Activated CD8-positive, alpha-beta memory T cell treated with anti-CD3 and anti-CD28 coated beads, Interleukin-2, amount 50 U/mL, for 48 hours (primary cell): ENCODE data around the gene TMCO1.
"Not testable (repeated sequence)": the region's sequence is repeated elsewhere in the genome, so short reads cannot be mapped to it uniquely, and the experiment has no call there.

Experiments
- DNase-seq: peaks from one replicate; pipeline ENCODE4 v3.0.0-alpha.2; 2020

The TMCO1 gene

GRCh38 chr1:165744913-165745312 is 23.8 kb downstream of the TMCO1 start:
- DNase-seq, result not testable (repeated sequence)

- DNase-seq, result no peak
Measured at GRCh38 chr1:165742194-165742593, 26.5 kb downstream of the TMCO1 start.

- no peak for DNase-seq
Measured at GRCh38 chr1:165738794-165739193, 29.9 kb downstream of the TMCO1 start.

- DNase-seq, result no peak
Measured at GRCh38 chr1:165737196-165737595, 31.5 kb downstream of the TMCO1 start.

- no peak for DNase-seq
Measured at GRCh38 chr1:165734906-165735305, 33.8 kb downstream of the TMCO1 start.

DNA sequence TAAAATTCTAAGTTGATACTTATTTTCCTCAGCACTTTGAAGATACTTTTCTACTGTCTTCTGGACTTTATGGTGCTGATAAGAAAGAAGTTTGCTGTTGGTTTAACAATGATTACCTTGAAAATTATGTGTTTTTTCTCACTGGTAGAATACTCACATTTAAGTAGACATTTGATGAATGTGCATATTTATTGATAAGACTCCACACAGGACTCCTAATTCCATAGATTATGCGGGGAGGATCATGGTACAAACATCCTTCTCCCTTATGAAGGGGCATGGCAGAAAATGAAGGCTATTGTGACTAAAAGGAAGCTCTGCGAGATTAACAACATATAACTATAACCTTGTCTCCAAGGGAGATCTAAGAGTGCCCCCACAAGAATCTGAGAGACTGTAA is 41.8 kb downstream of the TMCO1 start:
- DNase-seq, result no peak

DNA sequence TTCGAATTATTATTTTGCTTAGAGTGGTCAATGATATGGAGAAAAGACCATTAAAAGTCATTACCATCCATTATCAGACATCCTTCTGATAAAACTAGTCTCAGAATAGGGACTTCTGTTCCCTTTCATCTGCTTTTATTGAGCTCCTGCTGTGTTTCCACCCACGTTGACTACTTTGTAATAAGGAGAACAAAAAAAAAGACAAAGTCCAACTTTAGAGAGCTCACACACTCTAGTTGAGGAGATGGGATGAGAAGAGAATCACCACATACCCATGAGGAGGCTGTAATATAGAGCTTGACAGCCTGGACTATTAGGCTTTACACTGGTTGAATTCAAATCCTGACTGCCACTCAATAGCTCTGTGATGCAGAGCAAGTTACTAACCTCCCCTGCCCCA is 42.5 kb downstream of the TMCO1 start:
- no peak for DNase-seq

- DNase-seq, result no peak
Measured at GRCh38 chr1:165717918-165718515, 50.7 kb downstream of the TMCO1 start.

GRCh38 chr1:165716265-165717051 is 52.2 kb downstream of the TMCO1 start:
- DNase-seq, result not testable (repeated sequence)

- no peak for DNase-seq
Measured at GRCh38 chr1:165712764-165713163, 55.9 kb downstream of the TMCO1 start.

DNA sequence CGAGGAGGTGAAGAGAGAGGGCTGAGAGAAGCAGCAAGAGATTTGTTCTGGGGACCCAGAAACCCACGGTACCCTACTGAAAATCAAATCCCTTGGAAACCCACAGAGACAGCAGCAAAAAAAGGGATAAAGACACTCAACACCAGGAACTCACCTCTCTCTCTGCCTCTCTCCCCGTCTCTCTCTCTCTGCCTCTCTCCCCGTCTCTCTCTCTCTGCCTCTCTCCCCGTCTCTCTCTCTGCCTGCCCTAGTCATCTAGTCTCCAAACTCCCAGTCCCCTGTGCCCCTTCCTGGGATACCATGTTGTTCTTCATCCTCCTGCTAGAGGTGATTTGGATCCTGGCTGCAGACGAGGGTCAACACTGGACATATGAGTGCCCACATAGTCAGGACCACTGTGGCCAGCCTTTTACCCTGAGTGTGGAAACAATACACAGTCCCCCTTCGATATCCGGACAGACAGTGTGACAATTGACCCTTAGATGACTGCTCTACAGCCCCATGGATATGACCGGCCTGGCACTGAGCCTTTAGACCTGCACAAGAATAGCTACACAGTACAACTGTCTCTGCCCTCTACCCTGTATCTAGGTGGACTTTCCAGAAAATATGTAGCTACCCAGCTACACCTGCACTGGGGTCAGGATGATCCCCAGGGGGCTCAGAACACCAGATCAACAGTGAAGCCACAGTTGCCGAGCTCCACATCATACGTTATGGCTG is 60.5 kb downstream of the TMCO1 start:
- no peak for DNase-seq

GRCh38 chr1:165703648-165704047 is 65.0 kb downstream of the TMCO1 start:
- no peak for DNase-seq

DNA sequence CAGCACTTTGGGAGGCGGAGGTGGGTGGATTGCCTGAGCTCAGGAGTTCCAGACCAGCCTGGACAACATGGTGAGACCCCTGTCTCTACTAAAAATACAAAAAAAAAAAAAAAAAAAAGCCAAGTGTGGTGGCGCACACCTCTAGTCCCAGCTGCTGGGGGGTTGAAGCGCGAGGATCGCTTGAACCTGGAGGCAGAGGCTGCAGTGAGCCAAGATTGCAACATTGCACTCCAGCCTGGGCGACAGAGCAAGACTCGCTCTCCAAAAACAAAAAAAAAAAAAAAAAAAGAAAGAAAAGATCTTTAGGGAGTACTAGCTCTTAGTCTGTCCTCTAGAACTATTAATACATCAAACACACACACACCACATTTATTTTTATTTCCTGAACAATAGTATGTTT is 66.7 kb downstream of the TMCO1 start:
- not testable (repeated sequence) for DNase-seq

DNA sequence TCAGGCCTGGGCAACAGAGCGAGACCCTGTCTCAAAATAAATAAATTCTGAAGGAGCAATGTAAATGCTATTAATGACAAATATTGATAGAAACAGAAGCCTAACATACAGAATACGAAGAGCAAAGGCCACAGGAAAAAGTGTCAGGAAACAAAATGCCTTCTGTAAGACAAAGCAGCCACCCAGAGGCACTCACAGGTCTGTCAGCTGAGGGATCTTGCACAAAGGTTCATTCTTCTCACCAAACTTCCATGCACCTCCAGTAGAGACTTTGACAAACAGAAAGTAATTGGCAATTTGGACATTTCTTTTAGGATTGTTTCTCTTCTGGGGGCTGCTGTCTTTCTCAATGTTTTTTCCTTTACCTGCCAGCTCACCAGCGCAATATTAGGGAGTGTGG is 69.1 kb downstream of the TMCO1 start:
- DNase-seq, result no peak

- no peak for DNase-seq
Measured at GRCh38 chr1:165698761-165699052, 70.0 kb downstream of the TMCO1 start.

GRCh38 chr1:165697881-165698760 is 70.5 kb downstream of the TMCO1 start, which contains the start of gene ALDH9A1:
Gene ALDH9A1 (minus strand): TSS chr1:165698562. CDS start chr1:165698558, 4 bp downstream.
- peak; percentile 93 for DNase-seq

- DNase-seq, result no peak
Measured at GRCh38 chr1:165697491-165697880, 71.2 kb downstream of the TMCO1 start.

DNA sequence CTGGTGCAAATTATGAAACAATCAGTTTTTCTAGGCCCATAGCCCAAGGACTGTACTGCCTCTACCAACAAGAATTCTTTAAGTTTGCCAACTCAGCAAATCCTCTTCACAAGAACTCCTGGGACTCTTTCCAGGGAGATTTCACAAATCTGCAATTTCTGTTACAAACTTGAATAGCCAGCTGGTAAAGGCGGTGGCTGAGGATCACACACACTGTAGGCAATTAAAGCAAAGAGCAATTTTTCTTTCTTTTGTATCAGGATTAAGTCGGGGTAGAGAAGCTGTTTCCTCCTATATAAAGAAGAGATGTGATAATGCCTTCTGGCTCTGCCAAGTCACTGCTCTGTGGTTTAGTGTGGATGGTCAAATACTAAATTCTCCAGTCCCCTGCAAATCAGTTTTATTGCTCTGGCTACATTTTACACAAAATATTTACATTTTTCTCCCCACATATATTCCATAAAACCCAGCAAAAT is 72.0 kb downstream of the TMCO1 start:
- no peak for DNase-seq

DNA sequence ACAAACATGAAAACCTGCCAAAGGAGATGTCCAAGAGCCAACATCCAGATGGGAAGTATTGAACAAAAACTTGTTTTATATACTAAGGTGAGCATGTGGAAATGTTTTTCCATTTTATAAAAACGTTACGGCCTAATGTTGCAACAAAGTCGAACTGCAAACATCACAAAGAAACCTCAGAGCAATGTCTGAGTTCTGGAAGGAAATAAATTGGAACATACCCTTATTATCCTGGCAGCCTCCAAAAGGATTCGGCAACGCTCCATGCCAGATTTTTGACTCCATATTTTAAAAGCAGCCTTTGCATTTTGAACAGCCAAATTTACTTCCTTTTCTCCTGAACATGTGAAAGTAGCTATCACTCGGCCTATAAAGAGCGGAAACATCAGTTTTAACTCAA is 73.6 kb downstream of the TMCO1 start:
- DNase-seq, result no peak

- no peak for DNase-seq
Measured at GRCh38 chr1:165688046-165688445, 80.6 kb downstream of the TMCO1 start.

- no peak for DNase-seq
Measured at GRCh38 chr1:165686971-165687433, 81.7 kb downstream of the TMCO1 start.

DNA sequence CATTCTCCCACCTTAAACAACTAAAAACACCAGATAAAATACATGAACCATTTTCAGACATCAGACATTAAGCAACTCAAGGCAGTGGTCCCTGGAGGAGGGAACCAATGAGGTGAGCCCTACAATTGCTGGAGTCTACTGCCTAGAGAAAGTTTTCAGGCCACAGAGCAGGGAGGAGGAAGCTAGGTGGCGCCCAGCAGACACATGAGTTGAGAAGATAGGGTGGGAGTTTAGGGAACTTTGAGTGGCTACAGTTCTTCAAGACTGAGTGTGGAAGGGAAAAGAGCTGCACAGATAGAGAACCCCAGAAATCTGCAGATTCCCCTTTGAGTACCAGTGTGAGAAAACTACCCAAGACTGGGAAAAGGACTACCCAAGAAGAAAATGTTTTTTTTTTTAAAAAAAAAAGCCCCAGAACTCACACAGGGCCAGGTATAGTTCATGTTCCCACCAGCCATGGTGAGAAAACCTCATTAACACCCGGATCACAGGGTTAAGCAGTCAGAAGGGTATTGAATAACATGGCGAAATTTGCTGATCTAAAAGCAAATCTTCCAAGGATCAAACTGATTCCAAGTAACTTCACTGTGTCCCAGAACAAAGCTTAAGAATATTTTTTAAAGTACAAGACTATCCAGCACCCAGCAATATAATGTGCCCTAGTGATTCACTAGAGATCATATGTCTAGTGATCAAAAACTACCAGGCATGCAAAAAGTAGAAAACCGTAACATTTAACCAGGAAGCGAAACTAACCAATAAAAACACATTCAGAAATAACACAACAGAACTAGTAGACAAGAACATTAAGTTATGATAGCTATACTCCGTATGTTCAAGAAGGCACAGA is 82.3 kb downstream of the TMCO1 start:
- DNase-seq, result no peak
